Suppressor macrophage treated with lipopolysaccharide for 4 hours (primary cell): ENCODE measurements around the gene CSRNP3.
"Not testable (repeated sequence)": the region's sequence is repeated elsewhere in the genome, so short reads cannot be mapped to it uniquely, and the experiment has no call there.

Experiments used
- DNase-seq: peaks from one replicate; pipeline ENCODE4 v3.0.0-alpha.2; 2020

The CSRNP3 gene

DNA sequence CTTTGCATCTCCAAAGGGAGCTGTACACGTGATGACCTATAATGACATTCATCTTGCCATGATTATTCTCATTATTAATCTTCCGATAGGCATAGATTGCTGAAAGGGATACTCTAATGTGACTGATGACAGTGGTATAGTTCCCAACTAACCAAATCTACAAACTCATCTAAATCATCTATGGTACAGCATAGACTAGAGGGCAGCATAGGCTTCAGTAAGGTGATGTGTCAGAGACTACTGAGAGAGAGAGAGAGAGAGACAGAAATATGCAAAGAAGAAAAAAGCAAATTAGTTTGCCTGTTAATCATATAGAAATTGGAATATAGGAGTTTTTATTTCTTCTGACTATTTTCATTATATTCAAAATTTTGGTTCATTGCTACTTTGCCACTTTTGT, 89.3 kb downstream of the CSRNP3 start:
- no peak for DNase-seq

DNA sequence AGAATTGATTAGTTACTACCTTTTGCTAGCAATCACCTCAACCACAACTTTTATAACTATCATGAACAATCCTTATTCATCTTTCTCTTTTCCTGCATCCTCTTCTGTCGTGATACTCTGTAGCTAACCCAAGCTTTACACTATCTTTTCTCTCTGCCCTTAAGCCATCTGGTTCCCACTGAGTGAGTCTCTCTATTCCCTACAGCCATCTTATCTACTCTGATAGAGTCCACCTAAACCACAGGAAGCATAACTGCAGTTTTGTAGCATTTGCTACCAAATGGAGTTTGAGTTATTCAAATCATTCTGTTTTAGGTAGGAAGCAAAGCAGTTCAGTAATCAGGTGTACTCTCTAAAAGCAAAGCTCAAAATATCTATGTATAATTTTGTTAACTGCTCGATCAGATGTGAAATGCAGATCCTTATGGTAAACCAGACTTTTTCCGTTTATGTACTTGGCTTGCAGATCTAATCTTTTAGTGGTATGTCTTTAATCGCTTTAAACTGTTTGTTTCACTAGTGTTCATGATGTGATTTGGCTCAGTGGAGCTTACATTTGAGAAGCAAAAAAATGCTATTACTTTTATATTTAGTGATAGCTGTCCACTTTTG, 91.0 kb downstream of the CSRNP3 start:
- DNase-seq: no peak

DNA sequence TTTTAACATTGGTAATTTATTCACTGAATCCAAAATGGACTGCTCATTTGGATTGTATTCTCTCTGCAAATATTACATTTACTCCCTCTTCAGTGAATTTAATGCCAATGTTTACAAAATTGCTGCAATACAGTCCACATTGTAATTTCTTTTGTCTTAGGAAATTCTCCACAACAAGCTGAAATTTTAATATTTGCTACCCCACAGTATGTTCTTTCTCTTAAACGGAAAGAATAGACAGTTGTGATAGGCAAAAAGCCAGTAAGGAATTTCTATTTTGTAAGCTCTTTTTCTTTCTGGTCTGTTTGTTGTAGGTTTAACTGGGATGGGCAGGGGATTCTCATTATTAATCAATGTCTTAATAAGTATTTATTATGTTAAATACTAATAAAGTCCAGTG, 92.0 kb downstream of the CSRNP3 start:
- DNase-seq: no peak

DNA sequence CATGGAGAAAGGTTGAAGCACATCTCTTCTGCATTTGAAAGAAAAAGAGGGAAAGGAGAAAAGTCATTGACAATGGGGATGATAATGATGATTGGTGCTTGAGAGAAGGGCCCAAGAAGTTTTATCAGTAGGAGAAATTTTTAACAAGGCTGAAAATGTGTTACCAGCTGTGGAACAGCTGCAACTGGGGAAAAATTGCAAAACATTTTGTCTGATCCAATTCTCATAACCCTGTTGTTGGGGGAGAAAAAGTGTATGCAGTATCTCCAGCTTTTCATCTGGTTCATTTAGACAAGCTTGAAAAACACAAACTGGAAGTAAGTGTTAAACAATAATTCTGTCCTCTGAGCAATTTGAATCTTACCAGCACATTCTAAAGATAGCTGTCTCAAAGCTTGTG, 92.7 kb downstream of the CSRNP3 start:
- no peak for DNase-seq

DNA sequence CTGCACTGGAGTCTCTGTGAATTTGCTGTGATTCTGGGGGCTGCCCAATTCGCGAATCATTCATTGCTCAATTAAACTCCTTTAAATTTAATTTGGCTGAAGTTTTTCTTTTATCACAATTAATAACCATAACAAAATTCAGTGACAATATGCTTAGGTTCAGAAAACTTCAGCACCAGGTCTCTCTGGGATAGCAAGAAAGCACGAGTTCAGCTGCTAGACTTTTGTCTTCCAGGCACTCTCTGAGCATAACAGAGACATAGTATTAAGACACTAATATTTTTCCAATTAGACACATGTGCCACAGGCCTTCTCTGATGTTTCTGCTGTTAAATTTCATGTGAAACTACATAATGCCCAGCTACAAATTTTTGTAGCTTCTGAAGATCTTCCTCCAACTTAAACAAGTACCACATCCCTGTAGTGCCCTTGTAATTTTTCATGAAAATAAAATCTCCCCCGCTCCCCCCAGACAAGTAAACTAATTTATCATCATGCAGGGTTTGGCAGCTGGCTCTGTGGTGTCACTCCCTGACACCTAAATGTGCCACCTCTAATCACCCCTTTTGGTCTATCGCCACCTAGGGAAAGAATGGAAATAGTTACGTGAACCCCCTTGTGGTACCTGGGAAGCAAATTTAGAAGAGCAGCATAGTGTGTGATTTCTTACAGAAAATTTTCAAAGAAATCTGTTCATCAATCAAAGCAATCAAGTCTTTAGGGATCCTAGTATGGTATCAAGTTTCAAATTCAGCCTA, 94.1 kb downstream of the CSRNP3 start:
- DNase-seq: no peak

DNA sequence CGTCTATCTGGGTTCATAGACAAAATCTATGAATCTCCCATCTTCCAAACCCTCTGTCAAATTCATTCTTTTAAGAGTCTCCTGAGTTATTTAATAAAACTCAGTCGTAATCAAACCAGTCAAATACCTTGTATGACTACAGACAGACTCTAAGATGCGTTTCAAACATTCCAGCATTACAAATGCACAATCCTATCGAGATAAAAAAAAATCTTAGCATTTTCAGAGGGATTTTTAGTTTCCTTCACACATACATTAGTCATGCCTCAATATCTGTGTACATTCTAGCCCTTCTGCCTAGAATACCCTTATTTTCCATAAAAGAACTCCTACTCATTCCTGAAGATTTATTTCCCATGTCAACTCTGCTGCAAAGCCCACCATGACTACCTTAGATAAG, 96.5 kb downstream of the CSRNP3 start:
- no peak for DNase-seq

DNA sequence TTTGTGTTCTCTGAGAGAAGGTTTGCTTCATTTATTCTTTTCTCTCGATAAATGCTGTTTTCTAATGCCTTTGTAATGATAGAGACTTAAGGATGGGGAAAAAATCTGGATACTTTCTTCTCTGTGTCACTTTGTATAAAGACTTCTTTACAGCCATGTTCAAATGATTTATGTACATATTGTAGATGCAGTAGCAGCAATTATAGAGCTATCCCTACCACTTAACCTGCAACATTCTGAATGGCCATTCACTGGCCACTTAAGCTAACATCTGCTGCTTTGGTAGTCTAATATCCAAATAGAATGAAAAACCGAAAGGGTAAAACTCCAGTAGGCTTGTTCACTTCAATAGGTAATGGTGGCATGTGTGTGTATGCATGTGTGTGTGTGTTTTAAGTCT, 97.8 kb downstream of the CSRNP3 start:
- no peak for DNase-seq

DNA sequence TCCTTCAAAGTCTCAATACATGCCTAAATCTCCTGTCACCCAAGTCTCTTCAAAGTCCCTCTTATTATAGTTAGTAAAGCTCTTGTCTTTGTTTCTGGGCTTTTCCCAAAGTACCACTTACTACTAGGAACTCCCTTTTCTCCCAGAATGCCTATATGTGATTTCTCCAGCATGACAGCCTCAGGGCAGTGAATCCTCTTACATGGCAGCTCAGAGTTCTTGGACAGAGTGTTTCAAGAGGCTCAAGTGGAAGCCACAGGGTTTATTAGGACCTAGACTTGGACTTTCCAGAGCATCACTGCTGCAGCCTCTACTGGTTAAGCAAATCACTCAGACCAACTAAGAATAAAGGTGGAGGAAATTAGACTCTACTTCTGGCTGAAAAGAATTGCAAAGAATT, 98.9 kb downstream of the CSRNP3 start:
- DNase-seq: no peak

DNA sequence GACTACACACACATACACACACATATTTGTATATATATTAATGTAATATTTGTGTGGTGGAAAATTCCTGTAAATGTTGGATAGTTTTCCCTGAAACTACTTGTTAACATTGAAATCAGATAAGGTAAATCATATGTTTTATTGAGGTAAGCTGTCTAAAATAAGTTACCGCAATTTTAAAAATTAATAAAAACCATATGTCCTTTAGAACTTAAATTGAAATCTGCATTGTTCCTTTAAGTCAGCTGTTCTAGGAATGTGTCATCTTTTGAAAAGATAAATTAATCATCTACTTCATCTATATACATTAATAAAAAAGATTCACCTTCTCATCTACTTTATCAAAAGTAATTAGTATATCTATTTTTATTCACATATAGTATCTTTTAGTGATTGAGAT, 102.0 kb downstream of the CSRNP3 start:
- no peak for DNase-seq

DNA sequence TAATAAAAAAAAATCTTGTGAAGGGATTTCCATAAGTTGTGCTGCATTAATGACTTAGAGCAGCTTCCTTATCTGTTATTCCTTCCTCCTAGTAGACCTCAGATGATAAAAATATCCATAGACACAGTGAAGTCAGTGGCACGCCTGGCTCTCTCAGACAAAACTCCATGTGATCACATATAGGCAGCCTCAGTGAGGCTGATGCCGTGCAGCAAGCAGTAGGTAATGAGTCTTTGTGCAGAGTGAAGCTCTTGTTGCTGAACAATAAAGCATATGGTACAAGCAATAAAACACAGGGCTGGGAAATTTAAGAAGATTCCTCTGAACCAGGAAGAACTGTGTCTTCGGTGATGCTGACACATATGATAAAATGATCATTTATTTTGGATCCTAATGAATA, 102.7 kb downstream of the CSRNP3 start:
- no peak for DNase-seq

DNA sequence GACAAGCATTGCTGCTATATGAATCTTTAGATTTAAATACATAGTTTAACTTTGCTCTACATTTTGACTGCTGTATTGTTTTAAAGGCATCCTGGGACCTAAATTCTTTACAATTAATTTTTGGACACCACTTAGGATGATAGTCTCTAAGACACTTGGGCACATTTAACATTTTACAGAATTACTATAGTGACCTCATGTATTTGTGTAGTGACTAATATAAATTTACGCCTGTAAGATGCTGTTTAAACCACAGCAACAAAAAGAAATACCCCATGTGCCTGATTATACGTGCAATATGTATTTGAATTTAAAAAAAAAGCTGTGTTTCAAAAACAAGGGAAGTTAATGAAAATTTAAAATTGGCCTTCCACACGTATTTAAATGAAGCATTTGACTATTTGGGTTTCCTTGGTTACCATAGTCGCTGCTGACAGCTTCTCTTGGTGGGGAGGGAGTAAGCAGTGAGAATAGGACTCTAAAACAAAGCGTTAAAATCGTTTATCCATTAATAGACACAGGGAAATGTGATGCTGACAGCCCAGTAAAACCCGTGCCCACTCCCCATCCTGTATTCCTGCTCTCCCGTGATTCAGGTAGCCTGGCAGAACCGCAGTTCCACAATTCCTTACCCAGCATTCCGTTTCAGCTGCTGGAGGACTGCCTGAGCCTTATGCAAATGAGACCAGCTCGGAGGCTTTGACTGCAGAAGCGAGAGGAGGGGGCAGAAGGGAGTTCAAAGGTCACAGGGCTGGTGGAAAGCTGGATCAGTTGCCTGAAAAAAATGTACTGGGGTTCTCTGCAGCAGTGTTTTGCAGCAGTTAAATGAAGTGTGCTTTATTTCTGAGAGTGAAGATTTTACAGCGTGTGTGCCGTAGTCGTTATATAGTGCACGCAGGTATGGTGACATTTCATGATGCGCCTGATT, 104.3 kb downstream of the CSRNP3 start:
- DNase-seq: no peak

DNA sequence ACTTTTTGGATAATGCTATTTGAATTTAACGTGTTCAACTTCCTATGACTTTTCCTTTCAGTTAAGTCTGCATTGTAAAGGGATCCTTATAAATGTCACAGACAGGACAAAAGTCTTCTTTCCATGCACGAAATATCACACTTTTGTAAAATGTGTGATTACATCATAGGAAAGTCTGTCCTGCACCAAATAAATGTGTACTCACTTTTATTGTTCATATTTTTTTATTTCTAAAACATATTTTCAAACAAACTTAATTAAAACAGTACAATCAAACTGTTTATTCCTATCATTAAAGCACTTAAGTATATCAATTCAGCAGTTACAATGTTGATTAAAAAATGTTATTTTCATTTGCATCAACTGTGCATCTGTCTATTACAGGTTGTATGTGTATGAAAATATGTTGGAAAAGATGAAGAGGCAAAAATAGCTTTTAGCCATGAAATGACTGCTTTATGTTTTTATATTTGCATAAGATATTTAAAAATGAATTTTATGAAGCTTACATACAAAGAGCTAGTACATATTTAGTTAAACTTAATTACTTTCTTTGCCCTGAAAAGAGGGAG, 105.6 kb downstream of the CSRNP3 start:
- no peak for DNase-seq

DNA sequence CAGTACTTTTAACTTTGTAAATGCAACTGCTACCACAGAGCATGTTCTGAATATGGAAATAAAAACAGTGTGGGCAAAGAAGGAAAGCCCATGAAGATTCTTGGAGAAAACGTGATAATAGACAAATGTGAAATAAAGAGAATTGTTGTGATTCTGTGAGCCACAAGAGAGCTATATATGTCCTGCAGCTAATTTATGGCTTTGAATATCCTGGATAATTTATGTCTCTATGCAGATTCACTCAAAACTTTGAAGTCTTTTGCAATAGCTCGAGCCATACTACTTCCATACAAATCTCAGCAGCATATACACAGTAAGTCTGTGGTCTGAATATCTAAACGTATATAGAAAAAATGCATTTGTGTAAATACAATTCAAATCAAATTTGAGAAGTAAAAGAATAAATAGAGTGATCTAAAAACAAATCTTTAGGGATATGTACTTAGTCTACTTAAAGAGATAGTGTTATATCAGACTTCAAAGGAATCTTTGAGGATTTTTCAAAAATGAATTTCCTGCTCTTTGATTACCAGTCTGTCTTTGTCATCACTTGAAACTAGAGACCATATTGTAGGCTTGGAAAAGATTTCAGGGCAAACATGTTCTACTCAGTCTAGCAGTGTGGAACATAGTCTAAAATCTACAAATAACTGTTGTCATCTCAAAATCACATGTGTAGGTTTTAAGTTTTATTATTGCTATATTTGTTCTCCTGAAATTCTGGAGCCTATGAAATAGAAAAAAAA, 107.1 kb downstream of the CSRNP3 start:
- DNase-seq: no peak

DNA sequence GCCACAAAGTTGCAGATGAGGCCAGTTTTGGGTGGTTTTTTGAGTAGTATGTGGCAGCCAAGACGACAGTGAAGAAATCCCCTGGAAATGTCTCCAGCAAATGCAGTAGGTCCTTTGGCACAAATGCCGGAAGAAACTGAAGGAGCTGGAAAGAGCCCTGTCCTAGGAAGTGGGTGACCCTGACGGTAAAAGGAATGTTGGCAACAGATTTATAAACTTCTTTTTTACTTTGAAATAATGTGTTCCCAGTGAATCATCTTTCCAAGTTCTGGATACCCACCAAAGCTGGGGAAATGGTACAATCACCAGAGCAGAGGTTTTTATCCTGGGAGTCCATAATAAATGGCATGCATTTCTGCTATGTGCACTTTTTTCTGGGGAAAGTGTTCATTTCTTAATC, 112.9 kb downstream of the CSRNP3 start:
- no peak for DNase-seq

DNA sequence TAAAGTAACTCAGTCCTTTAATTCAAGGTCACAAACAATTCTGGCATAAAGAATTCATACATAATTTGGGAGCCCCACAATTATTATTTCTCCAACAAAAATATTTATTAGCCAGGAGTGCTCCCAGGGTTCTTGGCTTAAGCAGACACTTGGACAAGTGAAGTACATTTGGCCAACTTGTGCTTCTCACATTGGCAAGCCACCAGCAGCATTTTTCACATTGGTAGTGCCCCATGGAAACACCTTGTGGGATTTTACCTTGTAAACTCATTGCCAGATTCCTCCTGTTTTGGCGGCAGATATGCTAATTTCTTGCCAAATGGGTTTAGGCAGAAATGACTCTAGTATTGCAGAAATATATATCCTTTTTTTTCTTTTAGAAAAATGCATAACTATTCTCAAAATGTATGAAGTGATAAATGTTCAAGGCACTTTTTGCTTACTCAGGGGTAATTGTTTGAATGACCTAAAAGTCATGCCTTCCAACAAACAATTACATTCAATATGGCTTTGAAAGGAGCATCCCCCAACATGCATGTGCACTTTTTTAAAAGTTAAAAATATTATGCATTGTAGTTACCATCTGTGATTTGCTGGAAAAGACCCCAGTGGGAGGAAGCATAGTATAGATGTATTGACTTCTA, 113.5 kb downstream of the CSRNP3 start:
- no peak for DNase-seq

DNA sequence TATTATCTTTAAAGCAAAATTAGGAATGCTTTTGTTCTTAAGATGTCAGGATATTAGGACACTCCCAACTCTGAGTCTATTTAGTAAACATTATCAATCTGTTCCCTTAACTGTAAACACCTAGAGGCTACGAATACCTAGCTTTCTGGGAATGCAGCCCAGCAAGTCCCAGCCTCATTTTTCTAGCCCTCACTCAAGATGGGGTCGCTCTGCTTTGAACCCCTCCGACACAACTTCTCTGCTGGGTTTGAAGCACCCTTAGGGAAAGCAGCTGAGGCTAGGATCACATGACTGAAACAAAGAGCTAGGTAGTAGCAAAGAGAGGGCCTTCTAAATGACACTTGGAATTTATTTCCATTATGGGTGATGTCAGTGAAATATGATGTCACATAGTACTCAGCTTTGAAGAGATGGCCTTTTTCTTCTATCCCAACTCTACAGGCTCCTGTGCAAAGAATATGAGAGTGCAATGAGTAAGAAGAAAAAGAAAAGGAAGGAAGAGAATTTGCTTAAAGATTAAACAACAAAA, 114.7 kb downstream of the CSRNP3 start:
- DNase-seq: no peak

DNA sequence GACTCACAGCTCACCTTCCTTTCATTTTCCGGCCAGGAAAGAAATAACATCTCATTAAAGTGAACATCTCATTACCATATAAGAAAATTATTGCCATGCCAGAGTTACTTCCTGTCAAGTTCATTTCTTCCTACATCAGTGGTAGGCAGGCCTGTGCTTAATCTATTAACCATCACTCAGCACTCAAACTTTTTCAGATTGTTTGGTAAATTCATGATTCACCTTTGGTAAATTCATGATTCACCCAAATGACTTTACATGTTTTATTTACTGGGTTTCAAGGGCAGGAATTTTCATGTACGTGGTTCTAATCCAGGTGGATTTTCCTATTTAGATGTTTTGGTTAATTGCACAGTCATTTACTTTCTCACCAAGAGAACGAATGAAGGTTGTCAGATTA, 116.5 kb downstream of the CSRNP3 start:
- no peak for DNase-seq

DNA sequence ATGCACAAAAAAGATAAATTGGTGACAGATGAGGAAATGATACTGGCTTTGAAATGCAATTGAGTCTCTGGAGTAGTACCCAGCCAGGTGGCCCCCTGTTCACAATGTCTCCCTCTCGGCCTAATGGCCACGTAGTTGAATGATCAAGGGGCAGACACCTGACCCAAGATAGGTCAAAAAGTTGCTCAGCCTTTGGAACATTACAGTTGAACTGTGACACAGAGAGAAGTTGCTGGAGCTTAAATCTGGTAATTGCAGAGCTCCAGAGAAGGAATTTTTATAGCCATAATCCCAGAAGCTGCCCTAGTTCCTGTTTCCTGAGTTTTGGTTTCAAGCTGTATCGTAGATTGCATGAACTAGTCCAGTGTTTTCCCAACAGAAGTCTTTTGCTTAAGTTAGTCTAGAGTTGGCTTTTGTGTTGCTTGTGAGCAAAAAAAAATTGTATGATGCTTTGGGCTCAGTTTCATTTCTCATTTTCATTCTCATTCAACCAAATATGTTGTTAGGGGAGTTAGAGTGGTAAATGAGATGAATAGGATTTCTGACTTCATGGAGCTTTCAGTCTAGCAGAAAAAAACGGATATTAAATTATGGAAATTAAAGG, 117.9 kb downstream of the CSRNP3 start:
- DNase-seq: peak; percentile 67

DNA sequence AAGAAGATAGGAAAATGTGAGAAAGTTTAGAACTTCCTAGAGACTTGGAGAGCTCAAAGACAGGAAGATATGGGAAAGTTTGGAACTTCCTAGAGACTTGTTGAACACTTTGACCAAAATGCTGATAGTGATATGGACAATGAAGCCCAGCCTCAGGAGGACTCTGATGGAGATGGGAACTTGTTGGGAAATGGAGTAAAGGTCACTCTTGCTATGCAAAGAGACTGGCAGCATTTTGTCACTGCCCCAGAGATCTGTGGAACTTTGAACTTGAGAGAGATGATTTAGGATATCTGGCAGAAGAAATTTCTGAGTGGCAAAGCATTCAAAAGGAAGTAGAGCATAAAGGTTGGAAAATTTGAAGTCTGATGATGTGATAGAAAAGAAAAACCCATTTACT, 121.5 kb downstream of the CSRNP3 start:
- not testable (repeated sequence) for DNase-seq

DNA sequence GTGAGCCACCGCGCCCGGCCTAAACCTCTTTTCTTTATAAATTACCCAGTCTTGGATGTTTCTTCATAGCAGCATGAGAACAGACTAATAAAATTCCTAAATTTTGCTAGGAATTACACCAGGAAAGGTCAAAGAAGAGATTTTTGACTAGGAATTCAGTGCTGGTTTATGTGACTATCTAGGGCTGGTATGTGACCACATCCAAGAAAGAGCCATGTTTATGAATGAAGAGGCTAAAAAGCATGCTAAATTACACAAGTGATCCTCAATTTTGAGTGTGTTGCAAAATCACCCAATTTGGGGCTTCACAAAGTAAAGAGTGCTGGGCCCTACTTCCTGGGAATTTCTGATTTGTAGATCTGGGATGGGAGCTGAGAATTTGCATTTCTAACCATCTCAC, 123.6 kb downstream of the CSRNP3 start:
- no peak for DNase-seq

DNA sequence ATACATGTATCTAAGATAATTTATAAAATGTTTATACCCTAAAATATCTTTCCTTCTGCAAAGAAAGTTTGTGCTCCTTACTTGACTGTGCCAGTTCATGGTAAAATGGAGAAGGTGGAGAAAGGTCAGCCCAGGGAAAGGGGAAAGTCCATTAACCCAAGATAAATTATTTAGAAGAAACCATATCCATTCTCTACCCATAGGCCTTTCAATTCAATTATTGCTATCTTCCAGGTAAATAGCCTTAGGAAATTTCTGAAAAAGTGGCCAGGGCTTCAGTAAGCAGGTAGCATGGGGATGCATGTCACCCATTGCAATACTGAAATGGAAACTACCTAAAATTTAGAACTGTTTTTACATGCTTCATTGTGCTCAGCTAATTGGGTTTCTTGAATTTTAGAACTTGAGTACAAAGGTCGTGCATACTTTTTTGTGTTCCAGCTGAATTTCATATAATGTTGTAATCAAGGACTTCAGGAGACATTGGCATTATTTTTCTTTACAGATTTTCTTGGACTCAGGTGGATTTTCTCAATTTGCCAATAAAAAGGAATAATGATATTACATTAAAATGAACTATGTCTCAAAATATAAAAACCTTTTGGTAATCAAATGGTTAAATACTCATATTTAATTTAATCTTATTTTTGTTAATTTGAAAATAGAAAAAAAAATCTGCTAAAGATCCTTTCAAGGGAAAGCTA, 124.9 kb downstream of the CSRNP3 start:
- DNase-seq: no peak
